K562 (cell line): ENCODE measurements around the gene ABLIM1. TPM values are rescaled to one million over a fixed set of nuclear protein-coding genes. Genes with fewer than 3 reads are reported as not detected.

Source experiments
- ATAC-seq: fragments of 200-7000 bp; cut with Tn5 transposase; 3 replicates; pipeline ENCODE4 v1.9.1; 2020; ENCODE audit warnings: moderate library complexity
- BruUV-seq: library from RNA; stranded (reverse); fragments of 400-500 nt; replicated peaks from 2 replicates; lab custom pipeline; 2021; lab: Mats Ljungman, UMichigan
- CTCF ChIA-PET: fragments of 300-600 bp; formaldehyde crosslinking; extraction: SDS; loops from one replicate; lab custom pipeline; 2021; ENCODE audit warnings: low intra/inter-chr PET ratio; lab: Yijun Ruan, JAX
- POLR2A ChIA-PET: fragments of 300-600, 350-650 bp; sonication (Branson Sonifier 250); formaldehyde crosslinking; extraction: SDS; loops from one replicate; lab custom pipeline; 2021; ENCODE audit warnings: antibody characterized with exemption, inconsistent platforms; lab: Yijun Ruan, JAX
- DNase-seq, 4 experiments: peaks; one replicate each; pipeline versions ENCODE4 v3.0.0 to v3.0.0-alpha.2; 2011 to 2018; ENCODE audit warnings: low spot score in 3 of 4, mixed read lengths in 3 of 4; ENCODE audit errors: extremely low read depth in 1 of 4
- FAIRE-seq: peaks from 2 replicates; lab custom pipeline; 2011; peaks lifted over from hg19 to GRCh38; lab: Jason Lieb, UNC
- H2AFZ ChIP-seq: 2 replicates; pipeline ENCODE4 v1.6.0; 2011; ENCODE audit warnings: low read depth, low read length, control low read depth, inconsistent platforms
- H3K27ac ChIP-seq: fragments of 200-600 bp; 3 replicates; pipeline ENCODE4 v1.8.0; 2011; ENCODE audit warnings: low read depth, mild to moderate bottlenecking, control low read depth, inconsistent platforms, low read length, moderate library complexity, mixed read lengths; ENCODE audit errors: extremely low read depth
- H3K27me3 ChIP-seq, 2 experiments: fragments of 300-600 bp in 1 of 2; 2 replicates in 1 of 2; 3 replicates in 1 of 2; pipeline versions ENCODE4 v1.6.0 to v1.8.0; 2011; ENCODE audit warnings: inconsistent platforms in 2 of 2, low read length in 2 of 2, mild to moderate bottlenecking in 1 of 2, mixed read lengths in 1 of 2, moderate library complexity in 1 of 2; ENCODE audit not compliant: control insufficient read depth in 2 of 2, insufficient read depth in 2 of 2
- H3K36me3 ChIP-seq: fragments of 300-600 bp; 3 replicates; pipeline ENCODE4 v1.8.0; 2011; ENCODE audit warnings: mild to moderate bottlenecking, low read length, inconsistent platforms; ENCODE audit not compliant: control insufficient read depth, insufficient read depth
- H3K4me1 ChIP-seq, 2 experiments: fragments of 200-600 bp in 1 of 2; replicated peaks in 1 of 2; 2 replicates in 1 of 2; 3 replicates in 1 of 2; pipeline versions ENCODE4 v1.5.1 to v1.8.0; 2011; ENCODE audit warnings: inconsistent platforms in 2 of 2, low read length in 2 of 2, mild to moderate bottlenecking in 1 of 2, mixed read lengths in 1 of 2, moderate library complexity in 1 of 2; ENCODE audit not compliant: control insufficient read depth in 2 of 2, insufficient read depth in 2 of 2
- H3K4me2 ChIP-seq: 2 replicates; pipeline ENCODE4 v1.6.1; 2011; ENCODE audit warnings: low read length, control low read depth, inconsistent platforms, mixed read lengths; ENCODE audit not compliant: insufficient read depth
- H3K4me3 ChIP-seq: fragments of 200-600 bp; sonication (generic), shearing (Covaris generic); 2 replicates; pipeline ENCODE4 v1.5.1; 2016; ENCODE audit warnings: control low read depth, inconsistent platforms
- H3K79me2 ChIP-seq: fragments of 200-600 bp; 3 replicates; pipeline ENCODE4 v1.8.0; 2011; ENCODE audit warnings: low read length, inconsistent platforms; ENCODE audit not compliant: control insufficient read depth, insufficient read depth
- H3K9ac ChIP-seq, 2 experiments: 2 replicates each; pipeline versions ENCODE4 v1.6.0 to v1.6.1; 2011; ENCODE audit warnings: low read depth in 2 of 2, low read length in 2 of 2, control low read depth in 1 of 2, inconsistent platforms in 1 of 2, mild to moderate bottlenecking in 1 of 2, mixed read lengths in 1 of 2; ENCODE audit not compliant: insufficient read depth in 1 of 2
- H3K9me1 ChIP-seq: one replicate; pipeline ENCODE4 v1.6.0; 2011; ENCODE audit warnings: inconsistent platforms, mild to moderate bottlenecking, low read length, moderate library complexity; ENCODE audit not compliant: control insufficient read depth, insufficient read depth
- H3K9me3 ChIP-seq: replicated peaks from 2 replicates; pipeline ENCODE4 v1.5.1; 2011; ENCODE audit warnings: low read depth, low read length, inconsistent platforms; ENCODE audit not compliant: control insufficient read depth, insufficient read depth
- H4K20me1 ChIP-seq: replicated peaks from 2 replicates; pipeline ENCODE4 v1.6.1; 2011; ENCODE audit warnings: low read length, inconsistent platforms, mixed read lengths; ENCODE audit not compliant: control insufficient read depth, insufficient read depth
- CBX5 ChIP-seq: IDR thresholded peaks from 2 replicates; pipeline ENCODE4 v1.6.1; 2014; ENCODE audit warnings: low read depth, borderline replicate concordance
- FOS ChIP-seq: IDR thresholded peaks from 3 replicates; pipeline ENCODE4 v1.6.1; 2011; ENCODE audit not compliant: insufficient read length; ENCODE audit errors: extremely low read depth
- GATAD2A ChIP-seq: fragments of 450-650 bp; IDR thresholded peaks from 2 replicates; pipeline ENCODE4 v1.6.1; 2017
- GMEB1 ChIP-seq: fragments of 250-450 bp; sonication (Bioruptor Pico); IDR thresholded peaks from 2 replicates; pipeline ENCODE4 v1.4.0; 2020; ENCODE audit warnings: mild to moderate bottlenecking
- HINFP ChIP-seq: fragments of 450-650 bp; conservative IDR thresholded peaks from 2 replicates; pipeline ENCODE4 v1.6.1; 2016; ENCODE audit warnings: missing genetic modification characterization, low read depth, mild to moderate bottlenecking, control low read depth, missing compliant biosample characterization
- HNRNPH1 ChIP-seq: fragments of 200-400 bp; formaldehyde crosslinking; optimal IDR thresholded peaks from 2 replicates; pipeline ENCODE3; 2017; ENCODE audit warnings: low read depth, mild to moderate bottlenecking, low read length, moderate library complexity
- MCM3 ChIP-seq: fragments of 450-650 bp; IDR thresholded peaks from 2 replicates; pipeline ENCODE4 v1.6.1; 2016
- MLX ChIP-seq, 2 experiments: fragments of 450-650 bp in 1 of 2; sonication (generic) in 1 of 2; formaldehyde crosslinking; conservative IDR thresholded peaks; 2 replicates each; pipeline versions ENCODE4 v1.4.0 to v1.8.1; 2020 to 2022; ENCODE audit warnings: mild to moderate bottlenecking in 1 of 2, missing genetic modification reagents in 1 of 2
- NUFIP1 ChIP-seq: fragments of 450-650 bp; IDR thresholded peaks from 2 replicates; pipeline ENCODE4 v1.6.1; 2018; ENCODE audit not compliant: partially characterized antibody
- POLR2AphosphoS2 ChIP-seq: IDR thresholded peaks from 2 replicates; pipeline ENCODE4 v1.6.1; 2012; ENCODE audit warnings: low read length, improper control_type of control experiment
- POLR2G ChIP-seq: fragments of 200-400 bp; formaldehyde crosslinking; IDR thresholded peaks from 2 replicates; pipeline ENCODE4 v1.6.1; 2017; ENCODE audit warnings: low read depth, mild to moderate bottlenecking, antibody characterized with exemption, low read length, moderate library complexity
- SIN3A ChIP-seq, 2 experiments: fragments of 150-350 bp in 1 of 2; IDR thresholded peaks; 2 replicates each; pipeline ENCODE4 v1.6.1; 2011 to 2016; ENCODE audit warnings: borderline replicate concordance in 2 of 2, low read depth in 2 of 2, low read length in 2 of 2, mild to moderate bottlenecking in 2 of 2, moderate library complexity in 2 of 2; ENCODE audit not compliant: control insufficient read depth in 1 of 2
- SNIP1 ChIP-seq: fragments of 450-650 bp; IDR thresholded peaks from 2 replicates; pipeline ENCODE4 v1.7.1; 2017; ENCODE audit warnings: low read depth, mild to moderate bottlenecking
- YBX1 ChIP-seq: fragments of 450-650 bp; IDR thresholded peaks from 2 replicates; pipeline ENCODE4 v1.7.1; 2016; ENCODE audit warnings: mild to moderate bottlenecking
- ZNF253 ChIP-seq: fragments of 250-450 bp; sonication (Bioruptor Pico); conservative IDR thresholded peaks from 2 replicates; pipeline ENCODE4 v1.6.1; 2021; ENCODE audit warnings: mild to moderate bottlenecking
- ZNF280A ChIP-seq: fragments of 450-650 bp; IDR thresholded peaks from 2 replicates; pipeline ENCODE4 v1.6.1; 2018; ENCODE audit warnings: mild to moderate bottlenecking, low read depth; ENCODE audit not compliant: partially characterized antibody
- WGBS: fragments of 100-300 bp; shearing (Covaris generic); methylation state at CpG from one replicate; pipeline ENCODE4 v1.1.6; 2016; ENCODE audit warnings: low coverage, mixed read lengths; ENCODE audit not compliant: insufficient coverage; ENCODE audit errors: missing lambda C conversion rate; 5-methylcytosine and 5-hydroxymethylcytosine counted together
- in situ Hi-C: fragments of 300-500 bp; cut with MboI; formaldehyde crosslinking; loops from 4 replicates; pipeline ENCODE4 v1.15.0; 2018; ENCODE audit warnings: inconsistent platforms, mixed read lengths
- intact Hi-C: fragments of 100-400 bp; cut with micrococcal nuclease; formaldehyde crosslinking; loops from 2 replicates; pipeline ENCODE4 v1.14.2; 2022
- polyA plus RNA-seq, 8 experiments: library from polyadenylated mRNA; depleted of rRNA in 4 of 8; stranded (reverse) in 5 of 8; unstranded in 3 of 8; fragments of >200 nt; fragmentation: Nextera tagmentation in 2 of 8; fragmentation: Illumina TruSeq in 1 of 8; extraction: Ambion mirVana in 2 of 8; extraction: Trizol in 1 of 8; gene quantifications; 2 replicates each; pipeline versions ENCODE4 v1.2.1 to v1.2.3, GENCODE V29; 2011 to 2014; ENCODE audit warnings: inconsistent platforms in 1 of 8, missing spikeins in 1 of 8
- total RNA-seq, 7 experiments: library from RNA; depleted of rRNA in 6 of 7; stranded (reverse); fragments of >200 nt in 6 of 7; fragmentation: Illumina TruSeq in 2 of 7; extraction: Trizol in 2 of 7; gene quantifications; 2 replicates each; pipeline versions ENCODE4 v1.2.1 to v1.2.3, GENCODE V29; 2011 to 2021; ENCODE audit warnings: low replicate concordance in 1 of 7

ABLIM1 gene
- total and polyA plus RNA-seq, 9 of the 15 experiments (the other 6 are each of a cell fraction or from before 2014, with no cell fraction given), result 0.07 to 0.49 (median 0.14) TPM; not detected in 6

- TF ChIP-seq HNRNPH1 (no peak), FOS (no peak), ZNF280A (no peak)
- TF ChIP-seq, all 486 proteins: peak for 0
These were observed 116.8 kb downstream of the ABLIM1 start (continued) for GRCh38 chr10:114541081-114541796.

- DNase-seq (no peak), ATAC-seq (no peak), FAIRE-seq (no peak)
- Histone ChIP-seq H3K9me1 (no peaks in the 10 kb centered on the region), H3K79me2 (no peaks in the 10 kb centered on the region), H3K27me3 (no peaks in the 10 kb centered on the region; a peak in 2 of 5 replicates), H3K27ac (no peak overlapping the region), H3K4me3 (no peak overlapping the region), H3K9me3 (no peaks in the 10 kb centered on the region), H3K9ac (no peak overlapping the region), H3K4me1 (no peaks in the 10 kb centered on the region), H4K20me1 (no peaks in the 10 kb centered on the region), H2AFZ (no peak overlapping the region), H3K4me2 (no peak overlapping the region), H3K36me3 (no peaks in the 10 kb centered on the region)
- ChIA-PET POLR2A (interaction anchor here (0.8 kb wide), 1 partner anchor 77 kb away, joined by 3 read pairs; no protein-coding TSS in a partner anchor), CTCF (no interaction called here)
- in situ Hi-C loops (loop anchor here (10.0 kb wide), 1 partner anchor 155 kb away; no protein-coding TSS in a partner anchor), intact Hi-C loops (no loop called here)
- WGBS, result 2% methylated on average over 8 of the region's 8 CpGs
- BruUV-seq, result no TSS peak
- no peak for TF ChIP-seq MCM3
- no peak for TF ChIP-seq YBX1
- no peak for TF ChIP-seq SNIP1
- no peak for TF ChIP-seq MLX (CRISPR knock-in tag; conservative IDR thresholded peaks at IDR 0.05)
- TF ChIP-seq GMEB1, result no peak
- TF ChIP-seq NUFIP1, result no peak
- no peak for TF ChIP-seq SIN3A (IDR thresholded peaks at IDR 0.05; ENCODE audit: borderline replicate concordance in 2 of 2, control insufficient read depth in 1 of 2, low read depth in 2 of 2, low read length in 2 of 2)
- TF ChIP-seq ZNF253 (CRISPR knock-in tag), result no peak
- no peak for TF ChIP-seq POLR2AphosphoS2
- TF ChIP-seq HINFP (tag), result no peak
- TF ChIP-seq POLR2G, result no peak
- no peak for TF ChIP-seq CBX5
- TF ChIP-seq GATAD2A, result no peak
These were observed 117.8 kb downstream of the ABLIM1 start for GRCh38 chr10:114540236-114540635.
